ENCODE measurements around the gene GPC3.
"Not testable (repeated sequence)": the region's sequence is repeated elsewhere in the genome, so short reads cannot be mapped to it uniquely, and the experiment has no call there.

GPC3 gene

GRCh38 chrX:133543654-133544053, 441.7 kb downstream of the GPC3 start:
- DNase-seq (ENCODE audit: insufficient read length) = no peak
- TF ChIP-seq POLR2A (IDR thresholded peaks at IDR 0.05; ENCODE audit: low read depth, low read length) (no peak), POLR2AphosphoS5 (IDR thresholded peaks at IDR 0.05; ENCODE audit: low read depth, low read length) (no peak), TAF1 (IDR thresholded peaks at IDR 0.05; ENCODE audit: borderline replicate concordance, low read depth, low read length) (no peak)
- no peak for FAIRE-seq

DNA sequence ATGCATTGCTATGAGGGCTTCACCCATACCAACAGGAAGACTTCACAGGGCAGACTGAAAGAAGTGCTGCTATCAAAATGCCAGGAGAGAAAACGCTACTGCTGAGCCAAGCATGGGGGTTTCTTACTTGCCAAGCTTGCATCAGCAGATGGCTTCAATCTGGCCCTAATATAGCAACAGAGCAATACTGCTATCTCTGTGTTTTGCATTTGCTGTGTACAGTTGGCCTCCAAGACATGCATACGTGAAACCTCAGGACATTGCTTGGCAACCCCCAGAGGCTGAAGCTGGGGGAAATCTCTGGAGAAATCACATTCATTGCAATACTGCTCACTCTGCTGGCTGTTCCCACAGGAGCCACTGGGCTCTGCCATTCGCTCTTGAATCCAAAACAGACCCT, 442.9 kb downstream of the GPC3 start:
- no peak for TF ChIP-seq TAF1 (IDR thresholded peaks at IDR 0.05; ENCODE audit: borderline replicate concordance, low read depth, low read length)
- TF ChIP-seq POLR2AphosphoS5 (IDR thresholded peaks at IDR 0.05; ENCODE audit: low read depth, low read length) = no peak
- no peak for TF ChIP-seq POLR2A (IDR thresholded peaks at IDR 0.05; ENCODE audit: low read depth, low read length)
- DNase-seq (ENCODE audit: insufficient read length) = no peak
- FAIRE-seq = no peak

GRCh38 chrX:133541021-133541420, 444.4 kb downstream of the GPC3 start:
- FAIRE-seq (no peak), DNase-seq (ENCODE audit: insufficient read length) (no peak)
- TF ChIP-seq TAF1 (IDR thresholded peaks at IDR 0.05; ENCODE audit: borderline replicate concordance, low read depth, low read length) (no peak), POLR2A (IDR thresholded peaks at IDR 0.05; ENCODE audit: low read depth, low read length) (no peak), POLR2AphosphoS5 (IDR thresholded peaks at IDR 0.05; ENCODE audit: low read depth, low read length) (no peak)

- FAIRE-seq = no peak
- DNase-seq (ENCODE audit: insufficient read length) = no peak
- TF ChIP-seq POLR2AphosphoS5 (IDR thresholded peaks at IDR 0.05; ENCODE audit: low read depth, low read length) (no peak), TAF1 (IDR thresholded peaks at IDR 0.05; ENCODE audit: borderline replicate concordance, low read depth, low read length) (no peak), POLR2A (IDR thresholded peaks at IDR 0.05; ENCODE audit: low read depth, low read length) (no peak)
Measured at GRCh38 chrX:133538148-133538547, 447.2 kb downstream of the GPC3 start.

- no peak for FAIRE-seq
- no peak for DNase-seq (ENCODE audit: insufficient read length)
- no peak for TF ChIP-seq POLR2AphosphoS5 (IDR thresholded peaks at IDR 0.05; ENCODE audit: low read depth, low read length)
- TF ChIP-seq POLR2A (IDR thresholded peaks at IDR 0.05; ENCODE audit: low read depth, low read length) = no peak
- no peak for TF ChIP-seq TAF1 (IDR thresholded peaks at IDR 0.05; ENCODE audit: borderline replicate concordance, low read depth, low read length)
Measured at GRCh38 chrX:133537142-133537541, 448.3 kb downstream of the GPC3 start.

GRCh38 chrX:133535066-133535465, 450.3 kb downstream of the GPC3 start:
- FAIRE-seq = no peak
- TF ChIP-seq POLR2A (IDR thresholded peaks at IDR 0.05; ENCODE audit: low read depth, low read length) (no peak), TAF1 (IDR thresholded peaks at IDR 0.05; ENCODE audit: borderline replicate concordance, low read depth, low read length) (no peak)

DNA sequence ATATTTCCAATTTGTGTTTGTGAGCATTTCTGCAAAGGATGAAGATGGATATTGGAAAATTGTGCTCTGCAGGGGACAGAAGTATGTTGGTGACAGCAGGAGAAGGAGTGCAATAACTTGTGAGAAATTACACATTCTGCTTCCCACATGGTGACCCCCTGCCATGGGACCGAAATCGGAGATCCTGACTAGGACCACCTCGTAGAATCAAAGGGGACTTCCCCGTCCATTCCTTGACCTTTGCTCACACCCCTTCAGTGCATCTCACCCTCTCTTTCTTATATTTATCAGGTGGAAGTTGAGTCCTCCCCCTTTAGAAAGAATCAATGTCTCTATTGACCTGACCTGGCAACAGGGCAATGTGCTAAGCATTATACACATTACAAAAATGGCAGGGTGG, 451.2 kb downstream of the GPC3 start:
- TF ChIP-seq POLR2AphosphoS5 (IDR thresholded peaks at IDR 0.05; ENCODE audit: low read depth, low read length) (no peak), POLR2A (IDR thresholded peaks at IDR 0.05; ENCODE audit: low read depth, low read length) (no peak), TAF1 (IDR thresholded peaks at IDR 0.05; ENCODE audit: borderline replicate concordance, low read depth, low read length) (no peak)
- FAIRE-seq (no peak), DNase-seq (ENCODE audit: insufficient read length) (no peak)

More at GRCh38 chrX:133535066-133535465, 450.3 kb downstream of the GPC3 start:
- no peak for DNase-seq (ENCODE audit: insufficient read length)

DNA sequence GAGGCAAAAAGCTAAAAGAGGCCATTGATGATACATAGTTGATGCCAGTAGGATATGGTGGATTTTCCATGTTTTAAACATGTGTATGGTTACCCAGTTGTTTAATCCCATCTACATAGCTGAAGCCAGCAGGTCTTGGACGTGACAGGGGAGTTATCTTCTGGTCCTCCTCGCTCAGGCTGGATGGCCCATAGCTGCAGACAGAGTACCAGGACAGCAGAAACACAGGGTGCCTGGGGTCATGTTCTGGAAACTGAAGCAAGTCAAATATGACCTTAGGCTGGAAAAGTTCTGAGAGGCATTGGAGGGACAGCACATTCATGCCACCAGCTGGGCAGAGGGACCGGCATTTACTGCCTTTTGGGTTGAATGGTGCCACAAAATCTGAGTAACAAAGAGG, 452.1 kb downstream of the GPC3 start:
- TF ChIP-seq POLR2AphosphoS5 (IDR thresholded peaks at IDR 0.05; ENCODE audit: low read depth, low read length) = no peak
- no peak for TF ChIP-seq TAF1 (IDR thresholded peaks at IDR 0.05; ENCODE audit: borderline replicate concordance, low read depth, low read length)
- TF ChIP-seq POLR2A (IDR thresholded peaks at IDR 0.05; ENCODE audit: low read depth, low read length) = no peak
- FAIRE-seq (no peak), DNase-seq (ENCODE audit: insufficient read length) (no peak)

DNA sequence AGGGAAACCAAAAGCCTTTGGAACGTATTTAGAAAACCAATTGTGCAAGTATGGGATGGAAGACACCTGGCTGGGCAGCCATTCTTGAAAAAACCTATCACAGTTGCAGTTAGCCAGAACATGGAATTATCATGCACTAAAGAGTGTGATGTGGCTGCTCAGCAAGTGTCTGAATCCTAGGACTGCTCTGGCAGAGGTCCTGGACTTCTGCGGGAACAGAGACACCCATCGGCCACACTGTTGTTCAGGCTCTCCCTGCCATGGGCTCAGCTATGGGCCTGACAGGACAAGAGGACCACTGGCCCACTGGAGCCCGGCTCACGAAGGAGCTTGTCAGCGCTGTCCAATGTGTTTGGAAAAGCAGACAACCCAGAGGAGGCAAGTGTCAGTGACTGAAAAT, 454.4 kb downstream of the GPC3 start:
- TF ChIP-seq TAF1 (IDR thresholded peaks at IDR 0.05; ENCODE audit: borderline replicate concordance, low read depth, low read length) (no peak), POLR2A (IDR thresholded peaks at IDR 0.05; ENCODE audit: low read depth, low read length) (no peak)
- FAIRE-seq (no peak), DNase-seq (ENCODE audit: insufficient read length) (no peak)

GRCh38 chrX:133529578-133529977, 455.8 kb downstream of the GPC3 start:
- DNase-seq (ENCODE audit: insufficient read length) (no peak), FAIRE-seq (no peak)
- TF ChIP-seq TAF1 (IDR thresholded peaks at IDR 0.05; ENCODE audit: borderline replicate concordance, low read depth, low read length) (no peak), POLR2A (IDR thresholded peaks at IDR 0.05; ENCODE audit: low read depth, low read length) (no peak), POLR2AphosphoS5 (IDR thresholded peaks at IDR 0.05; ENCODE audit: low read depth, low read length) (no peak)

DNA sequence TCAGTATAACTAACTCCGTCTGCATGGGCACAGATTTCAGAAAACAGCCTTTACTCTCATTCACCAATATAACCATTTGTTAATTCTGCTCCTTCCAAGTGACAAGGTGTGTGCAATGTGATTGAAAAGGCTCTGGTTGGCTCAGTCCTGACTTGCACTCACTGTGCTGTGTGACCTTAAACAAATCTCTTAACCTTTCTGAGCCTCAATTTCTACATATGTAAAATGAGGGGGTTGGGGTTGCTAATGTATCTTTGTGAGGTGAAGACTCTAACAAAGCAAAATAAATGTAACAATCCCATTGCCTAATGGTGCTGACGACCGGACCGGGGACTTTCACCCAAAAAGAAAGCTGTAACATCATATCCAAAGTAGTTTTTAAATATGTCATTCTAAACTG, 457.6 kb downstream of the GPC3 start:
- no peak for FAIRE-seq
- DNase-seq (ENCODE audit: insufficient read length) = no peak
- TF ChIP-seq POLR2AphosphoS5 (IDR thresholded peaks at IDR 0.05; ENCODE audit: low read depth, low read length) (no peak), POLR2A (IDR thresholded peaks at IDR 0.05; ENCODE audit: low read depth, low read length) (no peak)

GRCh38 chrX:133527415-133527814, 458.0 kb downstream of the GPC3 start:
- TF ChIP-seq POLR2AphosphoS5 (IDR thresholded peaks at IDR 0.05; ENCODE audit: low read depth, low read length) (no peak), POLR2A (IDR thresholded peaks at IDR 0.05; ENCODE audit: low read depth, low read length) (no peak), TAF1 (IDR thresholded peaks at IDR 0.05; ENCODE audit: borderline replicate concordance, low read depth, low read length) (no peak)
- DNase-seq (ENCODE audit: insufficient read length) (no peak), FAIRE-seq (no peak)

DNA sequence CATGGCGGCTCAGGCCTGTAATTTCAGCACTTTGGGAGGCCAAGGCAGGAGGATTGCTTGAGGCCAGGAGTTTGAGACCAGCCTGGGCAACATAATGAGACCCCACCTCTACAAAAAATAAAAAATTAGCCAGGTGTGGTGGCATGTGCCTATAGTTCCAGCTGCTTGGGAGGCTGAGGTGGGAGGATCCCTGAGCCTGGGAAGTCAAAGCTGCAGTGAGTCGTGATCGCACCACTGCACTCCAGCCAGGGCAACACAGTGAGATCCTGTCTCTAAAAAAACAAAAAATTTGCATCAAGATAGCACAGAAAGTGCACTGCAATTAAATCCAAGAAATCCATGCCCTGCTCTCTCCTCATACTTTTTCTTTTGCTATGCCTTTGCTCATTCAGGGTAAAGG, 458.6 kb downstream of the GPC3 start:
- DNase-seq (ENCODE audit: insufficient read length); FAIRE-seq: not testable (repeated sequence)
